GM10266 (cell line): Measurements from ENCODE around the gene NOL4L.

Experiments
- DNase-seq: peaks from one replicate; pipeline ENCODE4 v3.0.0; 2012; ENCODE audit errors: extremely low spot score
- TF ChIP-seq, protein P1 (sequence below): IDR thresholded peaks from 2 replicates; pipeline ENCODE4 v1.5.1; 2012; ENCODE audit warnings: mild to moderate bottlenecking, low read depth; ENCODE audit not compliant: control insufficient read depth, insufficient read depth; ENCODE audit errors: missing control alignments

Gene NOL4L

DNA sequence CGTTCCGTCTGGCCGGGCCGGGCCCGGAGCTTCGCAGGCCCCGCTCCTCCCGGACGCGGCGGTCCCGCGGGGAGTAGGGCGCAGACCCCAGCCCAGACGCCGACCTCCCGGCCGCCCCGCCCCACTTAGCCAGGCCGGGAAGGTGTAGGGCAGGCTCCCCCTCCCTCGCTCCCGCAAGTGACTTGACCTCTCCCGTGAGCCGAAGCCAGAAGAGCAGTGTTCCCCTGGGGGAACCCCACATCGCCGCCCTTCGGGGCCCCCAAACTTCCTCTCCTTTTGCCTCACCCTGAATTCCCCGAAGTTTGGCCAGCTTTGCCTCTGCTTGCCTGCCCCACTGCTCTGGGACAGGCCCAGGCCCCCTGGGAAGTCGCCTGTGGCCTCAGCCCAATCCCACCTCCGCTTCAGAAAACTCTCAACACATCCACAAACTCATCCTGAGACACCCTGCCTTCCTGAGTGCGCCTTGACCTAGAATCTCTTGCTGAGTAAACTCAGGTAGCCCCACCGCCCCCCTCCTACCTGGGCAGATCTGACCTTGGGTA lies 524 bp upstream of the NOL4L start:
- TF ChIP-seq, protein P1, sequence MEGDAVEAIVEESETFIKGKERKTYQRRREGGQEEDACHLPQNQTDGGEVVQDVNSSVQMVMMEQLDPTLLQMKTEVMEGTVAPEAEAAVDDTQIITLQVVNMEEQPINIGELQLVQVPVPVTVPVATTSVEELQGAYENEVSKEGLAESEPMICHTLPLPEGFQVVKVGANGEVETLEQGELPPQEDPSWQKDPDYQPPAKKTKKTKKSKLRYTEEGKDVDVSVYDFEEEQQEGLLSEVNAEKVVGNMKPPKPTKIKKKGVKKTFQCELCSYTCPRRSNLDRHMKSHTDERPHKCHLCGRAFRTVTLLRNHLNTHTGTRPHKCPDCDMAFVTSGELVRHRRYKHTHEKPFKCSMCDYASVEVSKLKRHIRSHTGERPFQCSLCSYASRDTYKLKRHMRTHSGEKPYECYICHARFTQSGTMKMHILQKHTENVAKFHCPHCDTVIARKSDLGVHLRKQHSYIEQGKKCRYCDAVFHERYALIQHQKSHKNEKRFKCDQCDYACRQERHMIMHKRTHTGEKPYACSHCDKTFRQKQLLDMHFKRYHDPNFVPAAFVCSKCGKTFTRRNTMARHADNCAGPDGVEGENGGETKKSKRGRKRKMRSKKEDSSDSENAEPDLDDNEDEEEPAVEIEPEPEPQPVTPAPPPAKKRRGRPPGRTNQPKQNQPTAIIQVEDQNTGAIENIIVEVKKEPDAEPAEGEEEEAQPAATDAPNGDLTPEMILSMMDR: no peak
- DNase-seq: peak; percentile 67

DNA sequence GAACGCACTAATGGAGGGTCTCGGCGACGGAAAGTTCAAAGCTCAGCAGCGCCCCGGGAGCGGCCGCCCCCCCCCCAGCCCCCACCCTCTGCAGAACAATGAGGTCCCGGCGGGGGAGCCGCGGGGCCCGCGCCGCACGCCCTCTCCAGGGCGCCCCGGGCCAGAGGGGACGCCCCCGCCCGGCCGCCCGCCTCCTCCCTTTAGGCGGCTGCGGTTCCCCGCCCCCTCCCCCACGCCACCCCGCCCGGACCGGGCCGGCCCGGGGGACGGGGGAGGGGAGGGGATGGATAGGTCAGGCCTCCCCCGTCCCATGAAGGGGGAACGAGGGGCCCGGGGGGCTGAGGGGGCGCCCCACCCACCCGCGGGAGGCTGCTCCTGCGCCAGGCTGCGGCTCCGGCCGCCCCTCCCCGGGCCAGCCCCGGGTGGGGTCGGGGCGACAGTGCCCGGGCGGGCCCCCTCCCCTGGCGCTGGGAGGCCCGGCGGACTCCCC lies 1.5 kb downstream of the NOL4L start:
- TF ChIP-seq, protein P1: no peak

DNA sequence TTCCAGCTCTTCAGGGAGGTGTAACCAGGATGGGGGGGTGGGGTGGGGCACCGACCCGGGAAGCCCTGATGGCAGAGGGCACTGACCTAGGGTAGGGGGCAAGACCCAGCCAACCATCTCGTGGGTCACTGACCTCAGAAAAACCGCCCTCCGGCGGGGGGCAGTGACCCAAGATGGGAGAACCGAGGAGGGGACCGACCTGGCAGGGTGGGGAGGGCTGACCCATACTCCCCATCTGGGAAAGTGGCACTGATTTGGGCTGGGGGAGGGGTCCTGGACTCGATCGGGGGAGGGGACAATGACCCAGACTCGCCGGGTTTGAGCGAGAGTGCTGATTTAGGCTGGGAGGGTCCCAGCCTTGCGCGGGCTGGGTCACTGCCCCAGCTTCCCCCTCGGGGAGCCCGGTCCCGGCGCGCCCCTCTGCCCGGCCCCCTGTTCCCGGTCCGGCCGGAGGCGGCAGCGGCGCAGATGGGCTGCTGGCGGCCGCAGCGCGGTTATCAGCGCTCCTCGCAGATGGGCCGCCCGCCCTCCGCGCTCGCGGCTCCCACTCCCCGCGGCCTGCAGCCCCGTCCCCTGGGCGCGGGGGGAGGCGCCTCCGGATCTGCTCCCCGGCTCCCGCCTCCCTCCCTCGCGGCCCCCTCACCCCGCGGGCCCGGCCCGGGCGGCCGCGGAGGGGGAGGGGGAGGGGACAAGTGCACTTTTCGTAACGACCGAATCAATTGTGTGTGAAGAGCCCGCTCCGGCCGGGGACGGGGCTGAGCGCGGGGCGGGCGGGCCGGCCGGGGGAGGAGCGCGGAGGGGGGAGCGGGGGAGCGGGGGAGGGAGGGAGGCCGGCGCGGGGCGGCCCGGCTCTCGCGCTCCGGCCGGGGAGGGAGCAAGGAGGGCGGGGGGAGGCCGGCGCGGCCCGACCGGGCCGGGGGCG lies 2.2 kb downstream of the NOL4L start:
- DNase-seq: peak; percentile 75
- TF ChIP-seq, protein P1: no peak

More for the DNA sequence above, 1.5 kb downstream of the NOL4L start:
- peak; percentile 57 for DNase-seq

DNA sequence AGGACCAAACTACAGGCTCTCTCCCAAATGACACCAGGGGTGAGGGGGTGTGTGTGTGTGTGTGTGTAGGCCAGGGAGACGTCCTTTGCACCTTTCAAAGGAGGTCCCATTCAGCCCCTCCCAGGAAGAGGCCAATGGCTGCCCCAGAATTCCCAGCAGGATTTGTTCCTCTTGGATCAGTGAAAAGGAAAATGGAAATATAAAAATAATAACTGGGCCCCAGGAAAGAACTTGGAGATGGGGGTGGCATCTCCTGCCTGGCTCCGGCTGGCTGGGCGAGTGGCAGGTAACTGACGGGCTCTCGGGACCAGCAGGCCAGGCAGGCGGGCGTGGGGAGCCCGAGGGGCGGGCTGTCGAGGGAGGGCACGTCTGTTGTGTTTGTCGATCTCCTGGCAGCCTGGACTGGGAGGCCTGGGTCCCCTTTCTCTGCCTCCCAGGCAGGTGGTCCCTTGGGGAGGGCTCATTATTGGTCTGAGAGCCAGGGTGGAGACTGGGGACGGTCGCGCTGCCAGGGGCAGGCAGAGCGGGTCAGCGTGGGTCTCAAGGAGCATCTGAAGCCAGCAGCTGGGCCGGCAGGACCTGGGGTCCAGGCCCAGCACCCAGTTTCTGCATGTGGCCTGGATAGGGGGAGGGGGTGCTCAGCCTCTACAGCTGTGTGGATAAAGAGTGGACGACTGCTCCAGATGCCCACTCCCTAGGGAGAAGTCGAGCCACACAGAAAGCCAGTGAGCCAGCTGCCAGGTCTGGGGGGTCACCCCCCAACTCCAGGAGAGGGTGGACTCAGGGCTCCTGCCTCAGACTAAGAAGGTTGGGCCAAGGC lies 3.1 kb downstream of the NOL4L start:
- TF ChIP-seq, protein P1: no peak
- no peak for DNase-seq

DNA sequence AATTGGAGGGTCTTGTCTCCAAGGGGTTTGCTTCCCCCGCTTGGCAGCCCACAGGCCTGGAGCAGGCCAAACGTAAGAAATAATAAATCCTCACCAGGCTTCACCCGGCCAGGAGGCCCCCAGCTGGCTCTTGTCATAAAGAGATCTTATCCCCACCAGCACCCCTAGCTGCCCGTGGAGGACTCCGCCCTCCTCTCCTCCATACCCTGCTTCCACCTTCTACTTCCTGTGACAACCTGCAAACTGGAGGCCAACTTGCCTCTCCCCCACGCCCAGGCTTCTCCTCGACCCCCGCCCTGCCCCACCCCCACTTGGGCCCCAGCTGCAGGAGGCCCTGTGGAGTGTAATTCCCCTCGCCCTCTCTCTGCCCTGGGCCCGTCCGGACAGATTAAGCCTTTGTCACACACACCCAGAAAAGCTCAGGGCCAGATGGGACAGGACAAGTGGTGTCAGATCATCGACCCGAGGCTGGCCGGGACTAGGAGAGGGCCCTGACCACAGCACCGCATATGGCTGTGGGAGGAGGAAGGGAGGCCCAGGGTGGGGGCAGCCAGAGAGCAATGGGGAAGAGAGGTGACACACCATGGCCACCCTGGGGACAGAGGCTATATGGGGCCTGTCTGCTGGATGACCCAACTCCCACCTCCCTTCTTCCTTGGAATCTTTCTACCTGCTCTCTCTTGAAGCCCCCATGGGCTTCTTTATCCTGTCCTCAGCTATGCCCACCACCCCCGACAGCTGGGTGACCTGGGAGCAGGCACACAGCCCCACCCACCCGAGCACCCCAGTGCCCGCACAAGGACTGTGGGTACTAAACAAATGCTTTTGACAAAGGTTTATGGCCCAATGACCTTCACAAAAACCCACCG lies 3.9 kb downstream of the NOL4L start:
- no peak for DNase-seq
- TF ChIP-seq, protein P1: no peak

DNA sequence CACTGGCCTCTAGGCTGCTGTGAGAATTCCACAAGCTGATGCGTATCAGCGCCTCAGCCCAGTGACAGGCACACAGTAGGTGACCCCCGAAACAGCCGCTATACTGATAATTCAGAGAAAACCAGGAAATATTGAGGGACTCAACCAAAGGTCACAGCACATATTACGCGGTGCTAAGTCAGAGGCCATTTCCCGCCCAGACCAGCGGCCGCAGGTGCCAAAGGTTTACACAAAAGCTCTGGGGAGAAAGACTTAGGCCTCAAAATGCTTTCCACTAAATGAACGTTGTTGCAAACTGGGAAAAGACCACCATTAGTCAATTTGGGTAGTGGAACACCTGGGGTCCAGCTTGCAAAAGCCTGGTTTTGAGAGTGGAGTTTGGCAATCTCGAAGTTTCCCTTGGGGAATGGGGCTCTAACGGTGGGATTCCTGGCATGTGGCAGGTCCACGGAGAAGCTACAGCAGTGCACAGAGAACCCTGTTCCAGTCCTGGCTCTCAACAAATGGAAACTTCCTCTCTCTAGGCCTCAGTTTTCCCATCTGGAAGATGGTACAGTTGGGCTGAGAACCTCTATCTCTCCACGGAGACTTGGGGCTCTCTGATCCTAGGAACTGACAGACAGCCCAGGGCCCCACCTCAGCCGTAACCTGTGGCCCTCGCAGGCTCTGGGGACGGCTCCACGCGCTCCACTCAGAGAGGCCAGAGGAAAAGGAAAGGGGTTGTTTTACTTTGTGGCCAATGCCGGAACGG lies 4.7 kb downstream of the NOL4L start:
- TF ChIP-seq, protein P1: no peak
- no peak for DNase-seq
